H1 (cell line): ENCODE measurements around the gene HAT1. TPM values are rescaled to one million over a fixed set of nuclear protein-coding genes. Genes with fewer than 3 reads are reported as not detected.

Source experiments
- CBX5 ChIP-seq: fragments of 300-800, 300-1000 bp; sonication (generic); IDR thresholded peaks from 2 replicates; pipeline ENCODE4 v1.7.1; 2016; ENCODE audit warnings: antibody characterized with exemption, low read length, low read depth
- CHD7 ChIP-seq: fragments of 300-600 bp; sonication (generic); IDR thresholded peaks from 2 replicates; pipeline ENCODE4 v1.7.1; 2012; ENCODE audit warnings: low read length, moderate library complexity, mild to moderate bottlenecking, inconsistent platforms; ENCODE audit not compliant: insufficient replicate concordance
- E2F6 ChIP-seq: IDR thresholded peaks from 2 replicates; pipeline ENCODE4 v1.6.1; 2012; ENCODE audit warnings: inconsistent platforms
- GABPA ChIP-seq: IDR thresholded peaks from 2 replicates; pipeline ENCODE4 v1.6.1; 2011; ENCODE audit warnings: mild to moderate bottlenecking, low read length, moderate library complexity, borderline replicate concordance; ENCODE audit not compliant: insufficient read depth
- KDM4A ChIP-seq: IDR thresholded peaks from one replicate; pipeline ENCODE4 v1.7.1; 2012; ENCODE audit warnings: low read depth, mild to moderate bottlenecking, moderate library complexity, low read length, inconsistent platforms; ENCODE audit not compliant: severe bottlenecking
- NANOG ChIP-seq: IDR thresholded peaks from 2 replicates; pipeline ENCODE4 v1.6.1; 2011; ENCODE audit warnings: low read length, low read depth, mild to moderate bottlenecking, inconsistent platforms; ENCODE audit not compliant: insufficient read depth, poor library complexity, severe bottlenecking
- RAD21 ChIP-seq, 2 experiments: IDR thresholded peaks in 1 of 2; conservative IDR thresholded peaks in 1 of 2; 2 replicates each; pipeline ENCODE4 v1.6.1; 2011; ENCODE audit warnings: low read depth in 2 of 2, low read length in 2 of 2, improper control_type of control experiment in 1 of 2, inconsistent platforms in 1 of 2, mild to moderate bottlenecking in 1 of 2, moderate library complexity in 1 of 2
- RBBP5 ChIP-seq: IDR thresholded peaks from 2 replicates; pipeline ENCODE4 v1.7.1; 2012; ENCODE audit warnings: low read depth, mild to moderate bottlenecking, inconsistent platforms, low read length, moderate library complexity, borderline replicate concordance
- ZNF274 ChIP-seq: IDR thresholded peaks from 2 replicates; pipeline ENCODE4 v1.7.0; 2012; ENCODE audit warnings: low read length, borderline replicate concordance; ENCODE audit errors: extremely low read depth
- polyA plus RNA-seq, 7 experiments: library from polyadenylated mRNA; depleted of rRNA in 3 of 7; stranded (reverse) in 5 of 7; unstranded in 2 of 7; fragments of >200 nt in 5 of 7; fragments of 200-250 nt in 2 of 7; gene quantifications; 1 replicate in 5 of 7; 2 replicates in 1 of 7; 4 replicates in 1 of 7; pipeline versions ENCODE4 v1.2.1 to v1.2.3, GENCODE V29; 2011 to 2013; ENCODE audit warnings: missing spikeins in 2 of 7, mixed read lengths in 2 of 7
- total RNA-seq: library from RNA; stranded (reverse); fragmentation: NEBNext Ultra II Directional; extraction: Animal tissue kit (Norgen Biotek cat#: 25700); gene quantifications from 2 replicates; pipeline ENCODE4 v1.2.1, GENCODE V29; 2021

Gene HAT1
- total and polyA plus RNA-seq, 2 of the 8 experiments (the other 6 are each of a cell fraction or from before 2014, with no cell fraction given) = 44.6 to 74.2 TPM

DNA sequence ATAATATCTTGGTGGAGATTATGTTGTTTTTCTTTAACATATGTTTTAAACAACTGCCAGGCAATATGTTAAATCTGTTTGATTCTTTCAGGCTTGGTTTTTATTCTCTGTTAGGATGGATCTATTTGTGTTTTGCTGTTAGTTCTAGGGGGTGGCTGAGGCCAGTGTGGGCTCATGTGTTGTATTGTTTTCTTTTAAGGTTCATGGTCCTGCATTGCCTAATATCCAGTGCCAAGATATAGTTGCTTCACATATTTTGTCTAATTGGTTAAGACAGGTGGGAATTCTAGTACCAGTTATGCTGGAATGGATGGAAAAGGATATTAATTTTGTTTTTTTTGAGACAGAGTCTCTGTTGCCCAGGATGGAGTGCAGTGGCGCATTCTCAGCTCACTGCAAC, 85.1 kb downstream of the HAT1 start (continued):
- no peak for TF ChIP-seq CHD7
- no peak for TF ChIP-seq RBBP5
- TF ChIP-seq E2F6 = no peak
- TF ChIP-seq RAD21 (IDR thresholded peaks at IDR 0.05 in 1 of 2, conservative IDR thresholded peaks at IDR 0.05 in 1 of 2; ENCODE audit: low read depth in 2 of 2, low read length in 2 of 2) = no peak
- no peak for TF ChIP-seq ZNF274
- TF ChIP-seq GABPA = no peak
- no peak for TF ChIP-seq CBX5
- no peak for TF ChIP-seq NANOG
- TF ChIP-seq KDM4A = no peak
